Measurements from ENCODE around the gene TECPR1. TPM values are rescaled to one million over a fixed set of nuclear protein-coding genes. Genes with fewer than 3 reads are reported as not detected.

TECPR1 gene, protein sequence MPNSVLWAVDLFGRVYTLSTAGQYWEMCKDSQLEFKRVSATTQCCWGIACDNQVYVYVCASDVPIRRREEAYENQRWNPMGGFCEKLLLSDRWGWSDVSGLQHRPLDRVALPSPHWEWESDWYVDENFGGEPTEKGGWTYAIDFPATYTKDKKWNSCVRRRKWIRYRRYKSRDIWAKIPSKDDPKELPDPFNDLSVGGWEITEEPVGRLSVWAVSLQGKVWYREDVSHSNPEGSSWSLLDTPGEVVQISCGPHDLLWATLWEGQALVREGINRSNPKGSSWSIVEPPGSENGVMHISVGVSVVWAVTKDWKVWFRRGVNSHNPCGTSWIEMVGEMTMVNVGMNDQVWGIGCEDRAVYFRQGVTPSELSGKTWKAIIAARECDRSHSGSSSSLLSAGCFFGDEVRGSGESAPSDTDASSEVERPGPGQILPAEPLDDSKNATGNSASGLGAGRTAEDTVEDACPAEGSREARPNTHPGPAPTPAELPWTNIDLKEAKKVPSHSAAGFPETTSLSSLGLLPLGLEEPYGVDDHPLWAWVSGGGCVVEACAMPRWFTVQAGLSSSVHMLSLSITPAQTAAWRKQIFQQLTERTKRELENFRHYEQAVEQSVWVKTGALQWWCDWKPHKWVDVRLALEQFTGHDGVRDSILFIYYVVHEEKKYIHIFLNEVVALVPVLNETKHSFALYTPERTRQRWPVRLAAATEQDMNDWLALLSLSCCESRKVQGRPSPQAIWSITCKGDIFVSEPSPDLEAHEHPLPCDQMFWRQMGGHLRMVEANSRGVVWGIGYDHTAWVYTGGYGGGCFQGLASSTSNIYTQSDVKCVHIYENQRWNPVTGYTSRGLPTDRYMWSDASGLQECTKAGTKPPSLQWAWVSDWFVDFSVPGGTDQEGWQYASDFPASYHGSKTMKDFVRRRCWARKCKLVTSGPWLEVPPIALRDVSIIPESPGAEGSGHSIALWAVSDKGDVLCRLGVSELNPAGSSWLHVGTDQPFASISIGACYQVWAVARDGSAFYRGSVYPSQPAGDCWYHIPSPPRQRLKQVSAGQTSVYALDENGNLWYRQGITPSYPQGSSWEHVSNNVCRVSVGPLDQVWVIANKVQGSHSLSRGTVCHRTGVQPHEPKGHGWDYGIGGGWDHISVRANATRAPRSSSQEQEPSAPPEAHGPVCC
- total RNA-seq (10 to 100 TPM; 18.5 to 24.6 TPM), polyA plus RNA-seq (ENCODE audit: insufficient read depth, low read depth, low replicate concordance) (13.5 TPM)
- long read RNA-seq, donor 1, partial matches to known transcripts = 0 of 1 reads
- long read RNA-seq, donor 1, other reads (novel, unspliced or antisense) = 0 of 1 reads
- long read RNA-seq, donor 2, partial matches to known transcripts = 9 of 9 reads
- long read RNA-seq, donor 2, other reads (novel, unspliced or antisense) = 0 of 9 reads

GRCh38 chr7:98251601-98252424, at the start of gene TECPR1:
Gene TECPR1 (minus strand): TSS chr7:98252232. CDS start chr7:98246146, 6,086 bp downstream.
- 1% methylated on average over 20 to 32 of the region's 69 CpGs for WGBS, 2 donors
- H3K4me1 ChIP-seq = peaks cover 8% of the 10 kb centered on the region
- peak within 1 kb of the TSS in 1 of 2 donors; percentile 55 for H3K27ac ChIP-seq
- no peak for TF ChIP-seq CTCF (IDR thresholded peaks at IDR 0.05)
- no peak for TF ChIP-seq POLR2A (IDR thresholded peaks at IDR 0.05)
- H3K9me3 ChIP-seq = no peaks in the 10 kb centered on the region
- DNase-seq = peak; percentile 97
- intact Hi-C loops (cut with DNase I; ENCODE audit: low total_unique reads) = no loop called here
- peak within 1 kb of the TSS; percentile 73 to 82 for H3K4me3 ChIP-seq
- H3K36me3 ChIP-seq (ENCODE audit: low read depth, missing control alignments) = no peaks in the 10 kb centered on the region
- no peaks in the 10 kb centered on the region for H3K27me3 ChIP-seq

- Histone ChIP-seq H3K36me3 (ENCODE audit: low read depth, missing control alignments) (no peaks in the 10 kb centered on the region), H3K27me3 (no peaks in the 10 kb centered on the region), H3K4me3 (no peak overlapping the region), H3K9me3 (no peaks in the 10 kb centered on the region), H3K27ac (no peak overlapping the region), H3K4me1 (no peaks in the 10 kb centered on the region)
- intact Hi-C loops (cut with DNase I; ENCODE audit: low total_unique reads) = no loop called here
- TF ChIP-seq CTCF (IDR thresholded peaks at IDR 0.05) (no peak), POLR2A (IDR thresholded peaks at IDR 0.05) (no peak)
- DNase-seq = no peak
- WGBS, 2 donors = 90 to 91% methylated on average over 25 to 26 of the region's 26 CpGs
Observed at GRCh38 chr7:98300595-98301372, 48.8 kb upstream of the TECPR1 start.

GRCh38 chr7:98297626-98298286, 45.7 kb upstream of the TECPR1 start:
- TF ChIP-seq POLR2A (IDR thresholded peaks at IDR 0.05) (no peak), CTCF (IDR thresholded peaks at IDR 0.05) (no peak)
- Histone ChIP-seq H3K27ac (no peak overlapping the region), H3K9me3 (no peaks in the 10 kb centered on the region), H3K4me1 (no peaks in the 10 kb centered on the region), H3K4me3 (no peak overlapping the region), H3K36me3 (ENCODE audit: low read depth, missing control alignments) (no peaks in the 10 kb centered on the region), H3K27me3 (no peaks in the 10 kb centered on the region)
- DNase-seq = no peak
- intact Hi-C loops (cut with DNase I; ENCODE audit: low total_unique reads) = no loop called here
- WGBS, 2 donors = 66 to 79% methylated on average over 21 of the region's 21 CpGs

Measured in testis (tissue), 5 donors.